Ovary (tissue), 3 donors: ENCODE measurements around the gene OR2T11.

ENCODE experiments used
- EP300 ChIP-seq: sonication (generic); formaldehyde crosslinking; IDR thresholded peaks from one replicate; pipeline ENCODE4 v1.6.1; 2017; ENCODE audit warnings: antibody characterized with exemption
- TF ChIP-seq, protein P1 (sequence below), 3 donors: fragments of 450-650 bp in 2 of 3; fragments of 200-600 bp in 1 of 3; IDR thresholded peaks; one replicate each; pipeline versions ENCODE4 v1.5.1 to v1.8.0; 2016 to 2022; ENCODE audit warnings: antibody characterized with exemption in 3 of 3, mild to moderate bottlenecking in 1 of 3
- donor health status: DM: no; HTN: no; CAD: no.

DNA sequence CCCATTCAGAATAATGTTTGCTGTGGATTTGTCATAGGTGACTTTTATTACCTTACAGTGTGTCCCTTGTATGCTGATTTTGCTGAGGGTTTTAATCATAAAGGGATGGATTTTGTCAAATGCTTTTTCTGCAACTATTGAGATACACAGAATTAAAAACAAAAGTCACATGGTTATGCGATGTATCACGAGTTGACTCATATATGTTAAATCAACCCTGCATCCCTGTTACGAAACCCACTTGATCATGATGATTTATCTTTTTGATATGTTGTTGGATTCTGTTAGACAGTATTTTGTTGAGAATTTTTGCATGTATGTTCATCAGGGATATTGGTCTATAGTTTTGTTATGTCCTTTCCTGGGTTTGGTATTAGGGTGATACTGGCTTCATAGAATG, 49.6 kb downstream of the OR2T11 start:
- no peak for TF ChIP-seq EP300
- TF ChIP-seq, protein P1, sequence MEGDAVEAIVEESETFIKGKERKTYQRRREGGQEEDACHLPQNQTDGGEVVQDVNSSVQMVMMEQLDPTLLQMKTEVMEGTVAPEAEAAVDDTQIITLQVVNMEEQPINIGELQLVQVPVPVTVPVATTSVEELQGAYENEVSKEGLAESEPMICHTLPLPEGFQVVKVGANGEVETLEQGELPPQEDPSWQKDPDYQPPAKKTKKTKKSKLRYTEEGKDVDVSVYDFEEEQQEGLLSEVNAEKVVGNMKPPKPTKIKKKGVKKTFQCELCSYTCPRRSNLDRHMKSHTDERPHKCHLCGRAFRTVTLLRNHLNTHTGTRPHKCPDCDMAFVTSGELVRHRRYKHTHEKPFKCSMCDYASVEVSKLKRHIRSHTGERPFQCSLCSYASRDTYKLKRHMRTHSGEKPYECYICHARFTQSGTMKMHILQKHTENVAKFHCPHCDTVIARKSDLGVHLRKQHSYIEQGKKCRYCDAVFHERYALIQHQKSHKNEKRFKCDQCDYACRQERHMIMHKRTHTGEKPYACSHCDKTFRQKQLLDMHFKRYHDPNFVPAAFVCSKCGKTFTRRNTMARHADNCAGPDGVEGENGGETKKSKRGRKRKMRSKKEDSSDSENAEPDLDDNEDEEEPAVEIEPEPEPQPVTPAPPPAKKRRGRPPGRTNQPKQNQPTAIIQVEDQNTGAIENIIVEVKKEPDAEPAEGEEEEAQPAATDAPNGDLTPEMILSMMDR (IDR thresholded peaks at IDR 0.05): no peak
